ENCODE data around the gene FYB1. TPM values are rescaled to one million over a fixed set of nuclear protein-coding genes. Genes with fewer than 3 reads are reported as not detected.

FYB1 gene
- total RNA-seq: 1 to 10 TPM; 2.7 to 4.8 TPM

DNA sequence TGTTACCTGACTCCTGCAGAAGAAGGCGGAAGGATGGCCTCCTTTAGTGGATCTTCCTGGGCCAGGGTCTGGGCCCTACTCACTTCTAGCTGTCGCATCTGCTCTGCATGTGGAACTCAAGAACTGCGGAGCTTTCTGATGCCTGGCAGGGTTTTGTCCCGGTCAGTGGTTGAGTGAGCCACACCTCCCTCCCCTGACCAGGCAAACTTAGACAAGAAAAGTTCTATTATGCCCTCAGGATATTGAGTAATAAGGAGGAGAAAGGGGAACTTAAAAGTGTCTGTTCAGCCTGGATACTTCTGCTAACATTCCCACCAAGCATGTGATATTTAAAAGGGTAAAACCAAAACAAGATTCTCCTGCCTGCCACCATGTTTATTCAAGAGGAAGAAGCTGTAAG is at the start of gene FYB1:
FYB1 (minus strand) TSS at position 127 of the 400 bp plus-strand sequence. CDS start 16,603 bp downstream, outside the sequence.

GRCh38 chr5:39074017-39074814 is 145.1 kb downstream of the FYB1 start, which contains the start of gene RICTOR:
TSS of gene RICTOR (minus strand) at chr5:39074399. CDS start at chr5:39074377, 22 bp downstream.

Other genes with a start within 250 kb of the FYB1 start
- 10 to 100 TPM; 52.6 to 54.0 TPM for gene RICTOR, start 145.2 kb downstream of the FYB1 start, total RNA-seq
- gene C9, start 144.9 kb upstream of the FYB1 start, total RNA-seq: under 1 TPM in 1 of 2 donors, not detected in 1; 0.34 TPM
- 100 to 1,000 TPM; 250 to 362 TPM for gene DAB2, start 205.4 kb upstream of the FYB1 start, total RNA-seq

Measured in melanocyte of skin (primary cell).